ENCODE results near the gene ASTN2. TPM values are rescaled to one million over a fixed set of nuclear protein-coding genes. Genes with fewer than 3 reads are reported as not detected.

ASTN2 gene
- total RNA-seq, 6 experiments from 2014 or later: 0.91 to 3.1 (median 2.5) TPM

- TF ChIP-seq POLR2A (IDR thresholded peaks at IDR 0.05) (no peak), CTCF (IDR thresholded peaks at IDR 0.05) (no peak)
- intact Hi-C loops (cut with DNase I): no loop called here
- Histone ChIP-seq H3K4me1 (no peaks in the 10 kb centered on the region), H3K9me3 (no peaks in the 10 kb centered on the region), H3K36me3 (no peaks in the 10 kb centered on the region), H3K27me3 (no peaks in the 10 kb centered on the region), H3K4me3 (no peak overlapping the region), H3K27ac (no peak overlapping the region)
- 59% methylated on average over 4 of the region's 4 CpGs for WGBS (ENCODE audit: insufficient coverage, low coverage, low lambda C conversion rate, missing lambda C conversion rate)
- DNase-seq: no peak
- ATAC-seq: no peak
Measured at GRCh38 chr9:116800074-116800473, 614.8 kb downstream of the ASTN2 start.

- Histone ChIP-seq H3K27ac (no peak overlapping the region), H3K27me3 (no peaks in the 10 kb centered on the region), H3K9me3 (no peaks in the 10 kb centered on the region), H3K4me3 (no peak overlapping the region), H3K36me3 (no peaks in the 10 kb centered on the region), H3K4me1 (no peaks in the 10 kb centered on the region)
- intact Hi-C loops (cut with DNase I): no loop called here
- ATAC-seq: no peak
- no peak for TF ChIP-seq POLR2A (IDR thresholded peaks at IDR 0.05)
- TF ChIP-seq CTCF (IDR thresholded peaks at IDR 0.05): no peak
- DNase-seq: no peak
- WGBS (ENCODE audit: insufficient coverage, low coverage, low lambda C conversion rate, missing lambda C conversion rate): 57% methylated on average over 2 of the region's 2 CpGs
Measured at GRCh38 chr9:116798521-116798920, 616.3 kb downstream of the ASTN2 start.

- intact Hi-C loops (cut with DNase I): no loop called here
- no peaks in the 10 kb centered on the region for H3K27me3 ChIP-seq
- H3K4me1 ChIP-seq: no peaks in the 10 kb centered on the region
- ATAC-seq (no peak), DNase-seq (no peak)
- no peak overlapping the region for H3K27ac ChIP-seq
- no peaks in the 10 kb centered on the region for H3K36me3 ChIP-seq
- TF ChIP-seq POLR2A (IDR thresholded peaks at IDR 0.05): no peak
- TF ChIP-seq CTCF (IDR thresholded peaks at IDR 0.05): no peak
- H3K9me3 ChIP-seq: no peaks in the 10 kb centered on the region
- H3K4me3 ChIP-seq: no peak overlapping the region
Measured at GRCh38 chr9:116797276-116797675, 617.6 kb downstream of the ASTN2 start.

GRCh38 chr9:116796669-116797068 lies 618.2 kb downstream of the ASTN2 start:
- H3K4me3 ChIP-seq: no peak overlapping the region
- TF ChIP-seq POLR2A (IDR thresholded peaks at IDR 0.05) (no peak), CTCF (IDR thresholded peaks at IDR 0.05) (no peak)
- H3K27ac ChIP-seq: no peak overlapping the region
- intact Hi-C loops (cut with DNase I): no loop called here
- ATAC-seq (no peak), DNase-seq (no peak)
- no peaks in the 10 kb centered on the region for H3K4me1 ChIP-seq
- WGBS (ENCODE audit: insufficient coverage, low coverage, low lambda C conversion rate, missing lambda C conversion rate): 60% methylated on average over 1 of the region's 1 CpG
- H3K27me3 ChIP-seq: no peaks in the 10 kb centered on the region
- no peaks in the 10 kb centered on the region for H3K9me3 ChIP-seq
- no peaks in the 10 kb centered on the region for H3K36me3 ChIP-seq

GRCh38 chr9:116795821-116796220 lies 619.0 kb downstream of the ASTN2 start:
- intact Hi-C loops (cut with DNase I): no loop called here
- Histone ChIP-seq H3K4me3 (no peak overlapping the region), H3K27me3 (no peaks in the 10 kb centered on the region), H3K36me3 (no peaks in the 10 kb centered on the region), H3K27ac (no peak overlapping the region), H3K9me3 (no peaks in the 10 kb centered on the region), H3K4me1 (no peaks in the 10 kb centered on the region)
- TF ChIP-seq POLR2A (IDR thresholded peaks at IDR 0.05): no peak
- no peak for TF ChIP-seq CTCF (IDR thresholded peaks at IDR 0.05)
- WGBS (ENCODE audit: insufficient coverage, low coverage, low lambda C conversion rate, missing lambda C conversion rate): 13% methylated on average over 2 of the region's 2 CpGs
- no peak for DNase-seq
- ATAC-seq: no peak

All from right lobe of liver (tissue), 6 donors.